AG10803 (cell line): ENCODE measurements around the gene SPTBN5.

Experiments
- DNase-seq: peaks from one replicate; pipeline ENCODE4 v3.0.0; 2010; ENCODE audit warnings: low read depth
- H3K4me3 ChIP-seq: 2 replicates; pipeline ENCODE4 v1.5.1; 2011; ENCODE audit warnings: mild to moderate bottlenecking, low read length, control low read depth
- TF ChIP-seq, protein P1 (sequence below): conservative IDR thresholded peaks from 2 replicates; pipeline ENCODE4 v1.5.1; 2011; ENCODE audit warnings: mild to moderate bottlenecking, low read length, control low read depth, inconsistent platforms

Gene SPTBN5

DNA sequence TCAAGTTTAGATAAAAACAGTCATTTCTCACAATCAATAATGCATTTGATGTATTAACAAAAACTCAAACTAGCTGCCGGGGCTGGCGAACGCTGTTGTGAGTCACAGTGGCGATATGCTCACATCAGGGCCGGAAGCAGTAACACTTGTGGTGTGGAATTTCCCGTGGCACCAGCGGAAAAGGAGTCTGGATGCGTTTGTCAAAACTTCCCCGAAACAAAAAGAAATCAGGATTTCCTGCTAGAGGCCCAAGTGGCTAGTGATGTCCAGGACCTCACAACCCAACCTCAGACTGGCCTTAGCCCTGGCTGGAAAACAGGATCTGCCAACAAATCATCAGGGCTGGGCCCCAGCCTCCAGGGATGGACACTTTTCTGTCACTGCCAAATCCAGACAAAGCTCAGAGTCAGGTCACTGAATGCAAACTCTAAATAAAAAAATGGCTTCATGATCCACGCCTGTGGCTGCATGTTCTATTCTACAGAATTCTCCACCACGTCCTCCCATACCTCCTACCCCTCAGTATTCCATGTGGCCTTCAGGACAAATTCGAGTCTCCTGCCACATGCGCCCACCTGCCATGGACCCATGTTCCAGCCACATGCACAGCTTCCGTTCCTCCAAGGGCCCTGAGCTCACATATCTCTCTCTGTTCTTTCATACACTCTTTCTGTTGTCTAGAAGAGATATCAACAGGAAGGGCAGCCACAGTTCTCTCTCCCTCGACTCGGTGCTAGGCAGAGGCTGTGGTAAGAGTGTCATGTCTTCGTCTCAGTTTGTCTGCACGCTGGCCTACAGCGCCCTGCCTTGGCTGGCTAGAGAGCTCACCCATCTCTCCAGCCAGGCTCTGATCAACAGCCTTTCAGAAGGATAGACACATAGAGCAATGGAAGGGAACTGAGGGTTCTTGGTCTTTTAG is 43.1 kb upstream of the SPTBN5 start:
- DNase-seq = no peak
- TF ChIP-seq, protein P1, sequence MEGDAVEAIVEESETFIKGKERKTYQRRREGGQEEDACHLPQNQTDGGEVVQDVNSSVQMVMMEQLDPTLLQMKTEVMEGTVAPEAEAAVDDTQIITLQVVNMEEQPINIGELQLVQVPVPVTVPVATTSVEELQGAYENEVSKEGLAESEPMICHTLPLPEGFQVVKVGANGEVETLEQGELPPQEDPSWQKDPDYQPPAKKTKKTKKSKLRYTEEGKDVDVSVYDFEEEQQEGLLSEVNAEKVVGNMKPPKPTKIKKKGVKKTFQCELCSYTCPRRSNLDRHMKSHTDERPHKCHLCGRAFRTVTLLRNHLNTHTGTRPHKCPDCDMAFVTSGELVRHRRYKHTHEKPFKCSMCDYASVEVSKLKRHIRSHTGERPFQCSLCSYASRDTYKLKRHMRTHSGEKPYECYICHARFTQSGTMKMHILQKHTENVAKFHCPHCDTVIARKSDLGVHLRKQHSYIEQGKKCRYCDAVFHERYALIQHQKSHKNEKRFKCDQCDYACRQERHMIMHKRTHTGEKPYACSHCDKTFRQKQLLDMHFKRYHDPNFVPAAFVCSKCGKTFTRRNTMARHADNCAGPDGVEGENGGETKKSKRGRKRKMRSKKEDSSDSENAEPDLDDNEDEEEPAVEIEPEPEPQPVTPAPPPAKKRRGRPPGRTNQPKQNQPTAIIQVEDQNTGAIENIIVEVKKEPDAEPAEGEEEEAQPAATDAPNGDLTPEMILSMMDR = no peak
- H3K4me3 ChIP-seq = no peak overlapping the region

DNA sequence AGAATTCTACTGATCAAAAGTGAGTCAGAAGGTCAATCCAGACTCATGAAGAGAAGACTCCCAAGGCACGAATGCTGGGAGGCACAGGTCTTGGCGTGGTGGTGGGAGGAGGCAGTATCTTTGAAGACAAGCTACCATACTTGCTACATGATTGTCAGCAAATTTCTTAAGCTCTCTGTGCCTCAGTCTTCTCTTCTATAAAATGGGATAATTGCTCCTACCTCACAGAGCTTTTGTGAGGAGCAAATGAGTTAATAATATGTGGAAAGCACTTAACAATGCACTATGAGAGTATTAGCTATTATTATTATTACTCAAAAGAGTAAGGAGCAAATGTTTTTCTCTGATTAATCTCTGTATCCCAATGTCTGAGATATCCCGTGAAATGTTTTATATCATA is 42.3 kb upstream of the SPTBN5 start:
- TF ChIP-seq, protein P1 = no peak
- no peak overlapping the region for H3K4me3 ChIP-seq
- DNase-seq = no peak

DNA sequence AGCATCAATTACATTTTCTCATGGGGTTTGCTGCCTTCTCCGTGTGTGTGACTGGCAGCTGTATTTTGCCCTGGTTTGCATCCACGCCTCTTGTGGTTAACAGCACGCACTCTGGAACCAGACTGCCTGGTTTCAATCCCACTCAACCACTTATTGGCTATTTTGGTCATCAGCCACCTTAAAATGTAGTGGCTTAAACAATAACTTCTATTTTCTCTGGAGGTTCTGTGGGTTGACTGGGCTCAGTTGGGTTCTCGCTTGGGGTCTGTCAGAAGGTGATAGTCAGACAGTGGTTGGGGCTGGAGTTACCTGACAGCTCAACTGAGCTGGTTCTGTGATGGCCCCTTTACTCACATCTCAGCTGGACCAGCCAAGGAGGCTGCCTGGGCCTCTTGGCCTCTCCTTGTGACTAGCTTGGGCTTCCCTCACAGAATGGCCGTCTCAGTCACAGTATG is 41.7 kb upstream of the SPTBN5 start:
- DNase-seq = no peak
- TF ChIP-seq, protein P1 = no peak
- no peak overlapping the region for H3K4me3 ChIP-seq

- no peak overlapping the region for H3K4me3 ChIP-seq
- DNase-seq = no peak
Observed at GRCh38 chr15:41934843-41935242, 41.0 kb upstream of the SPTBN5 start.

DNA sequence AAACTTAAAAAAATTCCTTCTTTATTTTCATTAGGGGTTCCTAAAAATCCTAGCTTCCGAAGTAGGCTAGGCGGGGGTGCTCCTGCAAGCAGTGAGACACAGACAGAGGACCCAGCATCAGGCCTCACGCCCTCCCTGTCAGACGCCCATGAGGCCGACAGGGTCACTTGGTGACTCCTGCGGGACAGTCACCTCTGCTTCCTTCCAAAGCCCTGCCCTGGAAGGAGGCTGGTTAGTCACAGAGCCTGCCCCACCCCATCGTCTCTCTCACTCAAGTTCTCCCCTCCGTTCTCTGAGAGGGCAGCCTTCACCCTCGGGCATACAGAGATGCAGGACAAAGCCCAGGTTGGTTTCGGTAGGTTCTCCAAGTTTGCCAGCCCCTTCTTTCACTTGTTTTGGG is 39.9 kb upstream of the SPTBN5 start:
- H3K4me3 ChIP-seq = no peak overlapping the region
- no peak for DNase-seq
- TF ChIP-seq, protein P1 = no peak

More at GRCh38 chr15:41934843-41935242, 41.0 kb upstream of the SPTBN5 start:
- TF ChIP-seq, protein P1 = no peak

DNA sequence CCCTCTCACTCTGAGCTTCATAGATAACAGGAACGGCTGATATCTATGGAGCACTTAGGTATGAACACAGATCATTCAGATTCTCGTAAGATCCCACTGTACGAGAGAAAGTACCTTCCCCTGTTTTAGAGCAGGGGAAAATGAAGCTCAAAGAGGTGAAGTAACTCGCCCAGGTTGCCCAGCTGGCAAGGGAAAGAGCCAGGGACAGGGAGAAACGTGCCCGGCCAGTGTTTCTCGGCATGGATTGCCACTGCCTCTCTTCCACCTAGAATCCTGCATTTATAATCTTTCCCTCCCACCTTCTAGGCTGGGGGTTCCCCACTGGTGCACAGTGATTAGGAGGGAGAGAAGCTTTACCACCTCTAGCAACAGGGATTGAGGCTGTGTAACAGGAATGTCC is 39.5 kb upstream of the SPTBN5 start:
- DNase-seq = no peak
- TF ChIP-seq, protein P1 = no peak
- H3K4me3 ChIP-seq = no peak overlapping the region
